ENCODE results near the gene CIDEC.

CIDEC gene

DNA sequence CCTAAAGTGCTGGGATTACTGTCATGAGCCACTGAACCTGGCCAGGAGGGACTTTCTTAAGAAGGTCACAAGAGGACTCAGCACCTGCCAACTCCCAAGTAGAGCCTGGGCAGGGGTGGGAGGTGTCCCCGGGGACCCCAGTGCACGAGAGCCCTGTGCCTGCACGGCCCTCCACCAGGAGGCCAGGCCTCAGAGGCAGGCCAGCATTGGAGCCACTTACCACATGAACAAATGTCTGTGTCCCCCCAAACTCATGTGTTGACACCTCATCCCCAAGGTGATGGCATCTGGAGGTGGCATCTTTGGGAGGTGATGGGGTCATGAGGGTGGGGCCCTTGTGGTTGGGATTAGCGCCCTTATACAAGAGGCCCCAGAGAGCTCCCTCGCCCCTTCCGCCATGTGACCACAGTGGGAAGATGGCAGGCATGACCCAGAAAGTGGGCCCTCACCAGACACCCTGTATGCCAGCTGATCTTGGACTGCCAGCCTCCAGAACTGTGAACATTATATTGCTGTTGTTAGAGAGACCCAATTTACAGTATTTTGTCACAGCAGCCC is 33.0 kb downstream of the CIDEC start:
- DNase-seq (ENCODE audit: low read depth in 1 of 2, low spot score in 1 of 2): no peak

DNA sequence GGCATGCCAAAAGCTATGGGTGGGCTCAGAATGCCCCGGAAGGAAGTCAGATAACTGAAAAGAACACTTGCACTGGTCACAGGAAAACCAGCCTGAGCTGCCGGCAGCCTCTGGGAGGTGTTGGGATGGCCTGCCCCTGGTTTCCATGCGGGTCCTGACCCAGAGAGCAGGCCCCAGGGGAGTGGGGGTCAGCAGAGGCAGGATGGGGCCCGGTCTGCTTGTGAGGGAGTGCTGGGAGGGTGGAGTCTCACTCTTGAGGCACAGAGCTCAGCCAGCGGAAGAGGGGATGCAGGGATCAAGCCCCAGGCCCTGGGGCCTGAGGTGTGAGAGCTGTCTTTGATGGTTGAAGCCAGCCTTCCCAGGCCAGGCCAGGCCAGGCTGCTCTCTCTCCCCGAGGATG is 33.8 kb downstream of the CIDEC start:
- DNase-seq (ENCODE audit: low read depth in 1 of 2, low spot score in 1 of 2): no peak

DNA sequence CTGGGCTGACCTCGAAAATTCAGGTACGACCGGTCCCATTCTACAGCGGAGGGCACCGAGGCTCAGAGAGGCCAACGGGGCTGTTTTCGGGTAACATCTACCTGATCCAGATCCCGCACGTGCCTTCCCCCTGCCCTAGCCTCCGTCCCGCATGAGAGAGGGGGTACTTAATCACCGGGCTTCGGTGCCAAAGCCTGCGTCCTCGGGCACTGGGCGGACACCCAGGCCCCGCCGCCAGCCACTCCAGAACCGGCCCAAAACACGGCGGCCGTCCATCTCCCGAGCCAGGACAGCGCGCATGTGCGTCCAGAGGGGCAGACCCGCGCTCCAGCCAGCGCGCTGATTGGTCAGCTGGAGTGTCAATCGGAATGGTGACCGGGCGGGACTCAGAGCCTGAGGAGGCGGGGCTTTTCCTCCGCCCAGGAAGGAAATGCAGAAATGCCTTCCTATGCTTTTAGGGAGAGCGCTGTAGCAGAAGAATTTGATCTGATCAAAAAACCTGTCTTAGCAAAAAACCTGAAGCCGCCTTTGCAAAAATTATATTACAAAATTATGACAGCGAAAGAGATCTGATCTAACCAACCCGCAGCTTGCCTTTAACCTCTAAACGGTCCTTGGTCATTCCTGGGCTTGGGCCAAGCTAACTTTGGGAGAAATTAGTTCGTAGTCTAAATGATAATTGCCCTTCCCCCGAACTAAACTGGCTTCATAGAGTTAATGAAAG is 36.2 kb downstream of the CIDEC start, which contains the start of gene RPUSD3:
RPUSD3 (minus strand) TSS at position 294 of the 724 bp plus-strand sequence; CDS start at position 276, 18 bp downstream.
- DNase-seq (ENCODE audit: low read depth in 1 of 2, low spot score in 1 of 2): peak; percentile 93 to 95

DNA sequence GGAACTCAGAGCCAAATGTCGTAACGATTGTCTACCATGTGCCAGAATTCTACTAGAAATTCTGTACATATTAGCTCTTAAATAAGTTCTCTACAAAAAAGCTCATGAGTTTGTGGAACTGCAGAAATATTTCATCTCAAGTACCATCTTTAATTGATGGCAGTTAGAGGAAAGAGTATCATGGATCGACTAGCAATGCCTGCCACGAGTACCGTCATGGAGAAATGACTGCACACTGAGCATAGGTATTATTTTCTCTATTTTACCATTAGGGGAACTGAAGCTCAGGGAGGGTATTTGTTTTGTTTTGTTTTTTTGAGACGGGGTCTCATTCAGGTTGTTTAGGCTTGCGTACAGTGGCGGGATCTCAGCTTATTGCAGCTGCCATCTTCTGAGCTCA is 39.0 kb downstream of the CIDEC start:
- no peak for DNase-seq (ENCODE audit: low read depth in 1 of 2, low spot score in 1 of 2)

DNA sequence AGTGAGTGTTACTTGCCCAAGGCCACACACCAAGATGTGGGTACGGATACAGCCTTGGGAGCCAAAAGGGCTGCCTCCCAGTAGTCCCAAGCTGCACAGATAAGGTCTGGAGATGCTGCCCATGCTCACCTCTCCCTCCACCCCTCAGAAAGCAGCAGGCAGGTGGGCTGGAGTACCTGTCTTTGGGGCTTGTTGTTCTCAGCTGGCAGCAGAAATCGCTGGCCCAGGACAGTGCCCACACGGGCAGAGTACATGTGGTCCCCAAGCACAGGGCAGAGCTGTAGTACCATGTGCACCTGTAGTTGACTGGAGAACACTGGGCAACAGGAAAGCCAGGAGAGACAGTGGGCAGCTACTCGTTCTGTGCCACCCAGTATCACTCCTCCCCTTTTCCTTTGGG is 41.2 kb downstream of the CIDEC start:
- DNase-seq (ENCODE audit: low read depth in 1 of 2, low spot score in 1 of 2): no peak

DNA sequence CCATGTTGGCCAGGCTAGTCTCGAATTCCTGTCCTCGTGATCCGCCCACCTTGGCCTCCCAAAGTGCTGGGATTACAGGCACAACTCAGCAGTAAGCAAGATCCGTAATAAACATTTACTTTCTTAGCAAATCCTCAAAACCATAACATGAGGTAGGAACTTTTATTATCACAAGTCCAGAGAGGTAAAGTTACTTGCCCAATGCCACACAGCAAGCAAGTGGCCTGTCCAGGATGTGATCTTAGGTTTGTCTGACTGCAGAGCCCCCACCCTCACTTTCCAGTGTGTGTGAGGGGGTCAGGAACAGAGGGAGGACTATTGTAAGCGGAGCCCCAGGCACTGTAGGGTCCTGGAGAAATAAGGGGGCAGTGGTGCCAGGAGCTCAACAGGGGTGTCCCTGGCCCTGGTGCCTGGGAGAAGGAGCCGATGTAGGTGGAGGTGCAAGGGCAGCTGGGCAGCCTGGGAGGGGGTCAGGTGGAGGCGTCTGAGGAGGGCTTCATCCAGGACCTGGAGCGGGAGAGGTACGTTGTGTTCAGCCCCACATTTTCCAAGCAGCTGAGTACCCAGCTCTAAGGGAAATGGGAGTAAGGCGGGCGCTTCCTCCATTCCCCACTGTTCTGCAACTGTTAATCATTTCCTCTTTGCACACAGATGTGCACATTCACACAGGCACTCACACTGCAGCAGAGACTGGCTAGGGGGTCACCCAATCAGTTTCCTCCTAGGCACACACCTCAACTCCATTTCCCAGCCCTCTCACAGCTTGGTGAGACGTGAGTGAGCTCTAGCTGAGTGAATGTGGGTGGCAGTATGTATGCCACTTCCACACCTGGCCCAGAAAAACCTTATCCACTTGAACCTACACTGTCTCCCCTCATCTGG is 42.1 kb downstream of the CIDEC start:
- DNase-seq (ENCODE audit: low read depth in 1 of 2, low spot score in 1 of 2): no peak

DNA sequence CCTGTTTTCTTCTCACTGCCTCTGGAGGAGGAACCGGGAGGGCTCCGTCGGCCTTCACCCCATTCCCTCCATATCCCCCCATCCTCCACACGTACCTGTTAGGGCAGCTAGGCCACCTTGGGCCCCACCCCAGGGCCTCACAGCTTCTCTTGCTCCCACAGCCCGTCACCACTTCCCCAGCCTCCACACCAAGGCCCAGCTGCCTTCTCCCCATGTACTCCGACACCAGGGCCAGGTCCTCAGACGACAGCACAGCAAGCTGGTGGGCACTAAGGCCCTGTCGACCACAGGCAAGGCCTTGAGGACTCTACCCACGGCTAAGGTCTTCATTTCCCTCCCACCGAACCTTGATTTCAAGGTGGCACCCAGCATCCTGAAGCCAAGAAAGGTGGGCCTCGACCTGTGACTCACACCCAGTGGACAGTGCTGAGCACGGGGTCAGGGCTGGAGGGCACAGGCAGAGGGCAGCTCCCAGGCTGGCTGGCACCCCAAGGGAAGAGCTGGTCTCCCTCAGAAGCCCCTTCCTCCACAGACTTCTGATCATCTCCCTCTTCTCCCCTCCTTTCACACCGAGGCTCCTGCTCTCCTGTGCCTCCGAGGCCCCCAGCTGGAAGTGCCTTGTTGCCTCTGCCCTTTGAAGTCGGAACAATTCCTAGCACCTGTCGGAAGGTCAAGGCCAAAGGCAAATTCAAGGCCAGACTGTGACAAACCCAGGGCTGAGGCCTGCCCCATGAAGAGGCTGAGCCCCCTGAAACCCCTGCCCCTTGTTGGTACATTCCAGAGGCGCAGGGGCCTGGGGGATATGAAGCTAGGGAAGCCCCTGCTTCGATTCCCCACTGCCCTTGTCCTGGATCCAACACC is 45.3 kb downstream of the CIDEC start:
- DNase-seq (ENCODE audit: low read depth in 1 of 2, low spot score in 1 of 2): no peak

DNA sequence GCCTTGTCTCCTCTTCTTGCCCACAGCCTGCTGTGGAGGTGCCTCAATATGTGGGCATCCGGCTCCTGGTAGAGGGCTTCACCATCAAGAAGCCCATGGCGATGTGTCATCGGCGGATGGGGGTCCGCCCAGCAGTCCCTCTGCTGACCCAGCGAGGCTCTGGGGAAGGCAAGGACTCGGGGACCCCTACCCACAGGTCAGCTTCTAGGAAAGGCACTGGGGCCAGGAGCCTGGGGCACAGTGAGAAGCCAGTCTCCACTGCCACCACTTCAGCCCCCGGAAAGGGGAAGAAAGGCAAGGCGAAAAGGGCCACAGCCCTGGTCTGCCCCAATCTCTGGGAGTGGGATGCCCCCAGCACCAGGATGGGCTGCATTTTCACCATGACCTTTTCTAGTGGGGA is 47.0 kb downstream of the CIDEC start:
- no peak for DNase-seq (ENCODE audit: low read depth in 1 of 2, low spot score in 1 of 2)

DNA sequence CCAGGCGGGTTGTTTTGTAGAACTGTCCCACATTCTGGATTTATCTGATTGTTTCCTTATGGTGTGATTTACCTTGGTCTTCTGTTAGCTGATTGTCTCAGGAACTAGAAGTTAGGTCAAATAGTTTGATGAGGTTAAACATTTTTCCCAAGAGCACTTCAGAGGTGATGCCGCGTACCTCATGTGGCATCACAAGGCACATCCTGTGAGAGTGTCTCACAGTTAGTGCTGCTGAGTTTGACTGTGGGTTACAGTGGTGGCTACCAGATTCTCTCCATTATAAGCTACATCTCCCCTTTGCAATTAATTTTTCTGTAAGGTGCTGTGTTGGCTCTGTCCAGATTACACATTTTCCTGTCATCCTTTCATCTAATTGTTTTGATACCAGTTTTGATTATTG is 48.8 kb downstream of the CIDEC start:
- DNase-seq (ENCODE audit: low read depth in 1 of 2, low spot score in 1 of 2): no peak

DNA sequence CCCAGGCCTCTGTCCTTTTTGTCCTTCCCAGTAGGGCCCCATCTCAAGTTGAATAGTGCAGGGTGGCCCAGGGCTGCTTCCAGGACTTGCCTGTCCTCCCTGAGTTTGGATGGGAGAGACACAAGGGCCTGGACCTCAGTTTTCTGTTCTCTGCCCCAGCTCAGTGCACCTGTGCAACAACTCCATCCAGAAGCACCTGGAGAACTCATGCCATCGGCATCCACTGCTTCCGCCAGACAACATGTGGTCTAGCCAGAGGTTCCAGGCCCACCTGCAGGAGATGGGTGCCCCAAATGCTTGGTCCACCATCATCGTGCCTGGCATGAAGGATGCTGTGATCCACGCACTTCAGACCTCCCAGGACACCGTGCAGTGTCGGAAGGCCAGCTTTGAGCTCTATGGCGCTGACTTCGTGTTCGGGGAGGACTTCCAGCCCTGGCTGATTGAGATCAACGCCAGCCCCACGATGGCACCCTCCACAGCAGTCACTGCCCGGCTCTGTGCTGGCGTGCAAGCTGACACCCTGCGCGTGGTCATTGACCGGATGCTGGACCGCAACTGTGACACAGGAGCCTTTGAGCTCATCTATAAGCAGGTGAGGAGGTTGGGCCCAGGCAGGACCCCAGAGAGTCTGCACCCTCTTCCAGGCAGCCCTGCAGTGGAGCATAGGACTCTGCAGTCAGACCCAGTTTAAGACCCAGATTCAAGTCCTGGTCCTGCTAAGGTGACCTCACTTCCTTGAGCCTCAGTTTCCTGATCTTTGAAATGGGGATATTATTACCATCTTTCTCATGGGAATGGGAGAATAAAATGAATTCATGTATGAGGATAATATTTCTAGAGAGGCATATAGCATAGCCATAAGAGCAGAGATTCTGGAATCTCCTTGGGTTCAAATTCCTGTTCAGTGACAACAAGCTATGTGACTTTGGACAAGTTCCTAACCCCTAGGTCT is 51.0 kb downstream of the CIDEC start:
- DNase-seq (ENCODE audit: low read depth in 1 of 2, low spot score in 1 of 2): no peak

DNA sequence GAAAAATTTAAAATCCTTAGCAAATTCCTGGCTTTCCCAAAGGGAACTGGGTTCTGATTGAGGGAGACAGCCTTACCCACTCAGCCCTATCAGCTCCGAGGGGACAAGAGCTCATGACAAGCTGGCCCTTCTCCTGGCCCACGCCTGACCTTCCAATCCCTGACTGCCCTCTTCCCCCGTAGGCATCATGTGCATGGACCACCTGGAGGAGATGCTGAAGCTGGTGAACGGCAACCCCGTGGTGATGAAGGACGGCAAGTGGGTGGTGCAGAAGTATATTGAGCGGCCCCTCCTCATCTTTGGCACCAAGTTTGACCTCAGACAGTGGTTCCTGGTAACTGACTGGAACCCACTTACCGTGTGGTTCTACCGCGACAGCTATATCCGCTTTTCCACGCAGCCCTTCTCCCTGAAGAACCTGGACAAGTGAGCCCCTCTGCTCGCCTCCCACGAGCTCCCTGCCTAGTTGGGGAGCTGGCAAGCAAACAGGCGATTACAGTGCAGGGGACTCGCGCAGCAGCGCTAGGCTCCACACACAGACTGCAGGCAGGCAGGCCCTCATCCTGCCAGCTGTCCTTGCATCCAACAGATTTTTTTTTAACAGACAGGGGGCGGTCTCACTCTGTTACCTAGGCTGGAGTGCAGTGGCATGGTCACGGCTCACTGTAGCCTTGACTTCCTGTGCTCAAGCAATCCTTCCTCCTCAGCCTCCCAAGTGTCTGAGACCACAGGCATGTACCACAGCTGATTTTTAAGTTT is 53.1 kb downstream of the CIDEC start:
- no peak for DNase-seq (ENCODE audit: low read depth in 1 of 2, low spot score in 1 of 2)

DNA sequence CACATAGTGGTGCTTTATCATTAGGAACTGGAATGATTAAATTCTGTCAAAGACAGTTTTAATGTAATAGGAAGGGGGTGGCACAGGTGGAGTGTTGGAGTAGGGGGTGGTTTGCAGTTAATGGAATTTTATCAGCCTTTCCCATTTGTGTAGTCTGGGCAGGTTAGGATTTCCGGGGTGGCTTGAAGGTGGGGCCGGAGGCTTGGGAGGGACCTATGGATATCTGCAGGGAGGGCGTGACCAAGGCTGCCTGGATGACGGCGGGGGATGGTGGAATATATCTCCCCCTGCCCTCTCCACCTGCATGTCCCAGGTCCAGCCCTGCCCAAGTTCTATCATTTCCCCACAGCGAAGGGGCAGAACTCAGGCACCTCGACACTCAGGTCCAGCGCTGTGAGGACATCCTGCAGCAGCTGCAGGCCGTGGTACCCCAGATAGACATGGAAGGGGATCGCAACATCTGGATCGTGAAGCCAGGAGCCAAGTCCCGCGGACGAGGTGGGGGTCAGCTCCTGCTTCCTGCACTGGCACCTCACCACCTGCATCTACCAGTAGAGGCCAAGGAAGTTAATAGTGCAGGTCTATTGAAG is 54.5 kb downstream of the CIDEC start:
- DNase-seq (ENCODE audit: low read depth in 1 of 2, low spot score in 1 of 2): no peak

DNA sequence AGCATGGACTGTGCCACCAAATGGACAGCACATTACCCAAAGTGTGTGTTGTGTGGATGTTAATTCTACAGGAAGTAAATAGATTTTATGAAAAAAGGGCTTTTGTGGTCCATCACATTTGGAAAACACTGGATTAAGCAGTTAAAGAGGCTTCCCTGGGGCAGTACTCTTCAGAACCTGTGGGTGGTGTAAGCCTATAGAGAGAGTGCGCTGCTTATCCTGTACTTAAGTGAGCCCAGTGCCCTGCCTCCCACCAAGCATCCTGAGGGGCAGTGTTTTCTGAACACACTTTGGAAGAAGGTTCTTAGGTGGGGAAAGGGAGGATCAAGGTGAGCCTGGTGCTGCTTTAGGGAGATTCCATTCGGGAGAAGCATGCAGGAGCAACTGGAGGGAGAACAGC is 59.1 kb downstream of the CIDEC start:
- no peak for DNase-seq (ENCODE audit: low read depth in 1 of 2, low spot score in 1 of 2)

DNA sequence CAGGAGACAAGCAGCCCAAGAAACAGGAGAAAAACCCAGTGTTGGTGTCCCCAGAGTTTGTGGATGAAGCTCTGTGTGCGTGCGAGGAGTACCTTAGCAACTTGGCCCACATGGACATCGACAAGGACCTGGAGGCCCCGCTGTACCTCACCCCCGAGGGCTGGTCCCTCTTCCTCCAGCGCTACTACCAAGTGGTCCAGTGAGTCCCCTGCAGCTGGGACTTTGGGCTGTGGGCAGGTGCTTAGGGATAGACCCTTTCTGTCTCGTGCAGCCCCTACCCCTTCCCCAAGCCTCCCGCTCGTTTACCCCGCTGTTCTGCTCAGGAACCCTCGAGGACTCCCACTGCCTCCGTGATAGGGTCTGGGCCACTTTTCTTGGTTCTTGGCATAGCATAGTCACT is 59.5 kb downstream of the CIDEC start:
- no peak for DNase-seq (ENCODE audit: low read depth in 1 of 2, low spot score in 1 of 2)

DNA sequence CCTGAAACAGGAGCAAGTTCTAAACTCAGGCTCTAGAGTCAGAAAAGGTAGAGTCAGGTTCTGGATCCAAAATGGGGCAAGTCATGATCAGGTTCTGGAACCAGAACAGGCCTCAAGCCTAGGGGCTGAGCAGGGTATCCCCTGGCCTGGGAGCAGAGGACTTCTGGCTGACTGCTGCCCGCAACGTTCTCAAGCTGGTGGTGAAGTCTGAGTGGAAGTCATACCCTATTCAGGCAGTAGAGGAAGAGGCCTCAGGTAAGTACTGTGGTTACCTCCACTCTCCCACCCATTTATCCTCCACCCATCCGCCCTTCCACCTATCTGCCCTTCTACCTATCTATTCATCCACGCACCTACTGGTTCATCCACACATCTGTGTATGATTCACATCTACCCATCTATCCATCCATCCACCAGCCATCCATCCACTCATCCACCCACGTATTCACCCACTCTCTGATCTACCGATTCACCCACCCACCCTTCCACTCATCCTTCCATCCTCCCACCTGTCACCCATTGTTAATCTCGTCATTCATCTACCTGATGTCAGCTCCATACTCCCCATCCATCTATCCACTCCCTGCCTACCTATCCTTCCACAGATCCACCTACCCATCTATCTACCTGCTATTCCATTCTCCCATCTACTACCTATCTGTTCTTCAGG is 61.3 kb downstream of the CIDEC start:
- DNase-seq (ENCODE audit: low read depth in 1 of 2, low spot score in 1 of 2): no peak

DNA sequence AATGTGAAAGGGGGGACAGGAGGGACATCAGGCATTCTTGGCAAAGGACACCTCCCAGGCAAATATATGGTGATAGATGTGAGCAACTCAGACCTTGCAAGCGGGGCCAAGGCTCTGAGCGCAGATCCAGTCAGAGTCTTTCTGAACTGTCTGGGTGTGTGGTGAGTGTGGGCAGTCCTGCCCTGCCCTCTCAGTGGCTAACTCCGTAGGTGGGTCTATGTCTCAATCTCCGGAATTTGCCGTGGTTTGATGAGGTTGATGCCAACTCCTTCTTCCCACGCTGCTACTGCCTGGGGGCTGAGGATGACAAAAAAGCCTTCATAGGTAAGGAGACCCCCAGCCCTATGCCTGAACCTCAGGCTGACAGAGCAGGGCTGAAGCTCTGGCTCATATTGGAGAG is 62.6 kb downstream of the CIDEC start:
- DNase-seq (ENCODE audit: low read depth in 1 of 2, low spot score in 1 of 2): no peak
